CD4-positive, alpha-beta T cell treated with Interferon gamma for 1 hour (primary cell): ENCODE results near the gene GNAZ.

Experiments used
- DNase-seq: peaks from one replicate; pipeline ENCODE4 v3.0.0-alpha.2; 2020

The GNAZ gene

GRCh38 chr22:23079240-23079768, 9.0 kb downstream of the GNAZ start:
- DNase-seq = no peak

- DNase-seq = no peak
Measured at GRCh38 chr22:23079814-23080521, 9.6 kb downstream of the GNAZ start.

GRCh38 chr22:23080613-23081290, 10.4 kb downstream of the GNAZ start:
- DNase-seq = no peak

DNA sequence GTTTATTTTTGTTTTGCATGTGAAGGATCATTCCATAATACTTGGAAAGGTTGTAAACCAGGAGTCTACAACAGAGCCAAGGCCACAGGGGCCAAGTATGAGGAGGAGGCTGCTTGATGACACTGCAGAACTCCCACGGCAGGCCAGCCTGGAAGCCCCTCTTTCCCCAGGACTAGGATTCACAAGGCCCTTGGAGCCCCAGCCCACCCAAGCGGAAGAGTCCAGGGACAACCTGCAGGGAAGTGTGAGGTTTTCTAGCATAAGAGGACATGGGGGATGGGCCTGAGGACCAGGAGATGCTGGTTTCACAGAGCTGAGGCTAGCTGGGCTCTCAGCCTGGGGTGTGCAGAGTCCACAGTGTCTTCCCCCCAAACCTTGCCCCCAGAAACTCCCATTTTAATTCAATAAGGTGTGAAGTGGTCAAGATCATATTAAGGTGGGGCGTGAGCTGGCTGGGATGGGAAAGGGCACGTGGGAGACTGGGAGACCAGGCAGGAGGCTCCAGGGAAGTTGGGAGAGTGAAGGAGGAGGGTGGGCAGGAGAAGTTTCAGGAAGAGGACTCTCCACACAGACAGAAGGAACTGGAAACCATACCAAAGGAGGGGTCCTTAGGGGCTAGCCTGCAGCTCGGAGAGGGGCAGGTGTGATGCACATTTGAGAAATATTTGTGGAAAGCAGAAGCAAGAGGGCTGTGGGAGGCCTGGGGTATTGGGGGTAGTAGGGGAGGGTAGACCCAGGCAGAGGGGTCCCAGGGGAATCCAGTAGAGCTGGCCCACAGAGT, 12.4 kb downstream of the GNAZ start:
- no peak for DNase-seq

DNA sequence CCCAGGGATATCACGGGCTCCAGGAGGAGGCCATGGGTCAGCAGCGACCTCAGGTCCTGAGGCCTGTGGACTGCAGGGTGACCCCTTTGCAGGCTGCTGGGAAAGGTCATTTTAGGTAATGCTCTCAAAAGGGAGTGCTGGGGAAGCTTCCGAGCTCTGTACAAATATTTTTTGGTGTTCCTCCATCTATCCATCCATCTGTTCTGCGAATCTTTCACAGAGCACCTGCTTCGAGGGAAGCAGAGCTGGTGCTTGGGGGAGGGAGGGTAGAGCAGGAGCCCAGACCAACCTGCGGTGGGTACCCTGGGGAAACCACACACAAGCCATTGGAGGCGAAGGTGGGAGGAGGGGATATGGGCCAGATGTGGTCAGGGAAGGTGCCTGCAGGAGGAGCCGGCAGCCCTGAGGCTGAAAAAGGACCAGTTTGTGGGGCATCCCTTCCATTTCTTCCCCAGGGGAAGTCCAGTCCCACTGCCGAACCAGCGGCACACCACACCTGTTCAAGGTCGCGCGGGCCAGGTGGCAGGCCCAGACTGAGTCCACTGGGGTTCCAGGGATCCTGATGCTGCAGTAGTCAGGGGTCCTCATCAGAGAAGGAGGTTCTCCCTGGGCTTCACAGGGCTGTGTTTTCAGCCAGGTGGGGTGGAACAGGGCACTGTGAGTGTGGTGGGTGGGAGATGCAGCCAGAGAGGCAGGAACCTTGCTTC, 13.1 kb downstream of the GNAZ start:
- no peak for DNase-seq

- no peak for DNase-seq
Measured at GRCh38 chr22:23084453-23085350, 14.4 kb downstream of the GNAZ start.

DNA sequence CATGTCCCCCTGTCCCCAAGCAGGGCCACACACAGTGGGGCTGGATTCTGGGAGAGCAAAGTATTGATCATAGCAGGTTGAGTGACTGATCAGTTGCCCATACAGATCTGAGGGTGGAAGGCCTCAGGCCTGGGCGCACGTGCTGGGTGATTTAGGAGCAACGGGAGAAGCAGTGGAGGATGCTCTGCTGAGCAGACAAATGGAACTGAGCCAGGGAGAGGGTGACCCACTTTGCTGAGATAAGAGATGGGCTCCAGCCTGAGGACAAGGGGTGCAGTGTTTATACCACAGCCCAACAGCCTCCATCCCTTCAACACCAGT, 15.0 kb downstream of the GNAZ start:
- DNase-seq = no peak

DNA sequence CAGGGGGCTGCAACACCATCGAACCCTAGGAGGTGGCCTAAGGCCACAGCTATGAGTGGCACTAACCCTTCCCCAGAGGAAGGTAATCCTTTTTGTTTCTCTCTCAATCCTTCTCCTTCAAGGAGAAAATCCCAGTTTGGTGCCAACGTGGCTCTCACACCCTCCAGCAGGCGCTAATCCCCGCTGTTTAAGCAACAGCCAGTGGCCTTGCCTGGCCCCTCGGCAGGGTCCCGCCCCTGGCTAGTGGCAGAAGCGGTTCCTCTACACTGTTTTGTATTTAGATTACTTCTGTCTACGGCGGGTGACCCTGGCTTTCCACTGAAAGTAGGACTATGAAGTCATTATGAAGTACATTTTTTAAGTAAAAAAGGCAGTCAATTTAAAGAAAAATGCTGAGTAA, 15.5 kb downstream of the GNAZ start:
- no peak for DNase-seq

- no peak for DNase-seq
Measured at GRCh38 chr22:23086263-23086662, 15.9 kb downstream of the GNAZ start.

- no peak for DNase-seq
Measured at GRCh38 chr22:23086787-23087186, 16.5 kb downstream of the GNAZ start.

DNA sequence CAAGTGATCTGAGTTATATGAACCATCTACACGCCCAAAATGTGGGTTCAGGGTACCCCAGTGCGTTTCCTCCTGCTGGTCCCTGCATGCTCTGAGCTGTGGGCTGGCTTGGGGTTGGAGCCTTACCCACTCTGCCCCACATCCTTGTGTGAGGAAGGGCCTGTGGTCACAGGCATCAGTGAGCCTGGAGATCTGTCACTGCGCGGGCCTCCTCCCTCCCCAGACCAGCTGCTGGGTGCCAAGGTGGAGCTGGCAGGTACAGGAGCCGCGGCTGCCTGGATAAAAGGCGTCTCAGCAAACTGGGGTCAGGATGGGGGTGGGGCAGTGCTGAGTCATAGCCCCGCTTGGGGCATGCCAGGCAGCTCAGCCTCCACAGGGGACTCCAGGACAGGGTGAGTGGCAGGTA, 17.9 kb downstream of the GNAZ start:
- no peak for DNase-seq

- DNase-seq = no peak
Measured at GRCh38 chr22:23089010-23089409, 18.7 kb downstream of the GNAZ start.

DNA sequence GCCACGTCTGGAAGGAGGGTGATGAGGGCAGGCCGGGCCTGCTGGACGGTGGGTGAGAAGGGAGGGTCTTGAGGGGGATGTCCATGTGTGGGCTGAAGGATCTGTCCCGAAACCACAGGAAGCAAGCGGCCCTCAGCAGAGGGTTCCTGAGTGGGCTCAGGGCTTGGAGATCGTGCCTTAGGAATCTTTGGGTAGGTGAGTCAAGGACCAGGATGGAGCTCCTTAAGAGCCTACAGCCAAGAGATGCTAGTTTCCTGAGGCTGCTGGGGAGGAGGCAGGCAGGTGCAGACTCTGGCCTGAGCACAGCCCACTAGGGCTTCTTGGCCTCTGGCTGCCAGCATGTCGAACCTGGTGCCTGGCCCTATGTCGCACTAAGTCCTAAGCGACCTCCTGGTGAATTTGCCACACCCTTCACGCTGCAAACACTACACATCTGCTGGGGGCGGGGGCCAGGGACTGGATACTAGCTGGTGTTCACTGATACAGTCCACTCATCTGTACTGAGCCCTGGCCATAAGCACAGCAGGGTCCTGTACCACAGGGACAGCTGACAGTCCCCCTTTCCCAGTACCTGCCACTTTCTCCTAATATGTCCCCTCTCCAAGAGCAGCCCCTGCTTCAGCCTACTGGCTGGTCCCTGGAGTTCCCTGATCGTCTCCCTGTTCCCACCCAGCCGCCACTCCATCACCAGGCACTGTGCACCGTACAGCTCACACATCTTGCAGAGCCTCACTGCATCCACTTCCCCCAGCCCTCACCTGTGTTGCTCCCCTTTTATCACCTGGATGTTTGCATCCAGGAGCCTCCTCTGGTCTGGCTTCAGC, 19.5 kb downstream of the GNAZ start:
- DNase-seq = no peak

DNA sequence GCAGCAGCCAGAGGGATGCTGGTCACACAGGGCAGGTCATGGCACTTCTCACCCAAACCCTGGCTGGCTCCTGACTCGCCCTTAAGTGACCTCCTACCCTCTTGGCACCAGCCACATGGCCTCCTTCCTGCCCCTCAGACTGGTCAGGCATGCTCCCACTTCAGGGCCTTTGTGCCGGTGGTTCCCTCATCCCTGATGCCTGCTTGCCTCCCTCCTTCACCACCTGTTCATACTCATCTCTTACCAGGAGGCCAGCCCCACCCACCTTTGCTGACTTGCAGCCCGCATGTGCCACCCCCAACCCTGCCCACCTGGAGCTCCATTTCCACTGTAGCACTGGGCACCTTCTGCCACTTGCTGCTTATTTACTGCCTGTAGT, 20.1 kb downstream of the GNAZ start:
- DNase-seq = no peak

DNA sequence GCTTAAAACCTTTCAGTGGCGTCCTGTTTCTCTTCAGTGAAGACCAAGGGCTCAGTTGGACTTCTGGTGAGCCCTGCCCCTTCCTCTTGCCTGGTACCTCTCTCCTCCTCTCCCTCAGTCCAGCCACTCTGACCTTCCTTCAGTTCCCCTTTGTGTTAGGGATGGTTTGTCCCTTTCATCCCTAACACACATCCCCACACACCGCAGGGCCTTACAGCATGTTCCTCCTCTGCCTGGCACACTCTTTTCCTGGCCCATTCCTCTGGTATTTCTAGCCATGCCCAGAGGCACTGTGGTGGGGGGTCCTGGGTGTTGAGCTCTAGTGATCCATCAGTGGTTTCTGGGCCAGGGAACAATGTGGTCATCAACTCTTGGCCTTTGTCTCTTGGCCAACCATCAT, 21.4 kb downstream of the GNAZ start:
- DNase-seq = no peak

DNA sequence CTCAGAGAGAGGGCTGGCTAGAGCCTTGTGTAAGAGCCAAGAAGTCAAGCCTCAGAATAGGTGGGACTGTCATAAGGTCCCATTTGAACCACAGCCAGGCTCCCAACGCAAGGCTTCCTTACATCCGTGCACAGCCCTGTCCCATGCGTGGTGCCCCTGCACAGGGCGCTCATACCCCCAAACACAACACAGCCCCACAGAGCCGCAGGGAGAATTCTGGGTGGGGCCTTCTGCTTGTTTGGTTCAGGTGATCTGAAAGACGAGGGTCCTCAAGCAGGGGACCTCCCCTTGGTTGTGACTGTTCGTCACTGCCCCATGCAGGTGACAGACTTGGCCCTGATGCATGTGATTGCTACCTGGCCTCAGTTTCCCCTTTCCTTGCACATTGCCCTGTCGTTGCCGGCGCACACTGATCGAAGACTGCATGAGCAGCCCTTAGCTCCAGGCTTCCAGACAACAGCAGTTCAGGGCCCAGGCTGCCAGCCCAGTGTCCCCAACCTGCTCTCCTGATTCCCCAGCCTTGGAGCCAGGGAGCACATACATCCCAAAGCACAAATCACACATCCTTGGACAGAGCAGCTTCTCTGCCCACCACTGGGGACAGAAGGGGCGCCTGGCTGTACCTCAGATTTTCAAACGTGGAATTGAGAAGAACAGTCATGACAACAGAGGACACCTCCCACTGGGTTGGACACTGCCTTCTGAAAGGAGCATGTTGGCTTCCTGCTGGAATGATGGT, 22.1 kb downstream of the GNAZ start:
- no peak for DNase-seq

- no peak for DNase-seq
Measured at GRCh38 chr22:23093051-23093788, 22.9 kb downstream of the GNAZ start.

DNA sequence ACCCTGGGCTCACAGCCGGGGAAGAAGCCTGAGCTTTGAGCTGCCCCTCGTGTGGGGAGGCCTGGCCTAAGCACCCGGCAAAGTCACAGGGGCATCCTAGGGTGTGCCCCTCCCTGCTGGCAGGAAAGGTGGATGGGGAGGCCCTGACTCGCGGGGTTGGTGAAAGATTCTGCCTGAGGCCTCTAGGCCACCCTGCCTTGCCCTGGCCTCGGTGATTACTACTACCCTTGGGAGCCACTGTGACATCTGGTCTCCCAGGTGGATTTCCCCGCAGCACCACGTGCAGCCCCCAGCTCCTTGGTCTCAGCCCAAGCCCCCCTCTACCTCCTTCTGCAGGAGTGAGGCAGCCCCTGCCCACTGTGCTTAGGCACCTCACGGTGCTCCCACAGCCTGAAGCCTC, 23.9 kb downstream of the GNAZ start:
- no peak for DNase-seq
